HG02973 (cell line): ENCODE results near the gene PDLIM1.
"Not testable (repeated sequence)": the region's sequence is repeated elsewhere in the genome, so short reads cannot be mapped to it uniquely, and the experiment has no call there.

Experiments
- ATAC-seq: cut with Tn5 transposase; IDR thresholded peaks from one replicate; pipeline ENCODE4 v1.9.1; 2021; ENCODE audit warnings: moderate library complexity; ENCODE audit not compliant: unreplicated experiment

PDLIM1 gene

DNA sequence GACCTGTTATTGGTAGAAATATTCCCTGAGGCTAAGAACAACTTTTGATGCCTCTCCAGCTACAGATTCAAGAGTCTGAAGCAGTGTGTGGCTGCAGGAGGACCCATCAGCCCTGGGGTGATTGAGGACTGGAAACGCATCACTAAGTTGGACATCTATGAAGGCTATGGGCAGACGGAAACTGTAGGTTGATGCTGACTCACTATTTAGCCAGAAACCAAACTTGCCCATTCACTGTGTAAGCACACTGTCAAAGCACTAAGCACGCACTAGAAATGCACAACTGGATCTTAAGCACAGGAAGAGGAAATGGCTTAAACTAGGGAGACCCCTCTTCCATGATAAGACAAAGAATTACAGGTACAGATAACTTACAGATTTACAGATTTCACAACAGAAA lies 76.0 kb downstream of the PDLIM1 start:
- ATAC-seq = no peak

DNA sequence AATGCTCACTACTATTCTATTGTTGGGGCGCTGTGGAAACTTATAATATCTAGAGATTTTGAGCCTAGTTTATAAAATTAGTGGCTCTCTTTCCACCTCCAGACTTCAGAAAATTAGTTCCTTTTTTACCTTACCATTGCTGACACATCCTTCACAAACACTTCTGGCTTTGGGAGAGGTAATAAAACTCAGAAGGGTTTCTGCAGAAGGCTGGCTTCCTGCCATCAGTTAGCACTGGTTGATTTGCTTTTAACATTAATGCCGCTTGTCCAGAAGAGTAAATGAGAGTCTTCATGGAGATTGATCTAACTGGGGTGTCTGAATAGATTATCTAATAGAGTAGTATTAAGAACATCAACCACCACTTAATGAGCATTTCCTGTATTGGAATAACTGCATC lies 76.4 kb downstream of the PDLIM1 start:
- ATAC-seq = no peak

DNA sequence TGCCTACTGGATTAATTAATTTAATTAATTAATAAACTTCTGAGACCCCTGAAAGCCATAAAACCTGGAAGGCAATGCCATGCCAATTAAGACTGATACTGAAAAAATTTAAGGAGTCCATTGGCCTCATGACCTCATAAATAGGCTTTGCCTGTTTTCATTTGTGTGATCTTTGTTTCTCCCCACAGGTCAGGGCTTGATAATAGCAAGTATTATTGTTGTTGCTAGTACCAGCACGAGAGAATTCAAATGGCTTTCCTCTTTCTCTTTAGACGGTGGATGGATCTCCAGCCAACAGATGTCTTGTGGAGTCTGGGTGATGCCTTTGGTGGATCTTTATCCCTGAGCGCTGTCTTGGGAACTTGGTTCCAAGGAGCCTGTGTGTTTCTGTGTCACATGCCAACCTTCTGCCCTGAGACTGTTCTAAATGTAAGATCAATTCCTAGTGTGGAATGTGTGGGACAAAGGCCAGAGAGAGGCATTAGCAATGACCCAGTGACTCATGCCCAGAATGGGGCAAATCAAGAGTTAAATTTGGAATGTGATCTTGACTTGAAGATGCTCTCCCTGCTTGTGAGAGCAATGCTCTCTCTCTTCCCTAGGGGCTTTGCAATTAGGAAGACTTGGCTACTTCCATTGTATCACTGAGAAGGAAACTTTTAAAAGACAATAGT lies 79.1 kb downstream of the PDLIM1 start:
- ATAC-seq = no peak

DNA sequence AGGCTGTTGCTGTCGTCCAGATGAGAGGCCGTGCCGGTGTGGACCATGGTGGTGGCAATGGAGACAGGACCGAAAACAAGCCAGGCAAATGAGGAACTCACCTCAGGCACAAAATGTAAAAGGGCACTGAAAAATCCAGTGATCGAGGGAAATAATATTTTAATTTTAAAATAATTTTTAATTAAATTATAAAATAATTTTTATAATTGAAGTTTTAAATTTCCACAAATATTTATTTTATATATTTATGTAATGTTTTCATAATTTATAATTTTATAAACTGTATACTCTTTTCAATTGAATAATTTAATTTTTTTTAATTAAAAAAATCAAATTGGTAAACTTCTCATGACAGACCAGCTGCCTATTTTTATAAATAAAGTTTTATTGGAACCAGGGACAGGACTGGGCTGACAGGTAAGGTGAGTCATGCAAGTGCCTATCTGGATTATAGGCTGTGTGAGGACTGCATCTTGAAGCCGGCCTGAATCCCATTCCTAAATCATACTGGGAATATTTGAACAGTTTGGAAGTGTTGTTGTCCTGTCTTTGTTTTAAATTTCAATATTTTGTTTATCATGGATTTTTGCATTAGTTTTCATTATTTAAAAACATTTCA lies 81.2 kb downstream of the PDLIM1 start:
- no peak for ATAC-seq

DNA sequence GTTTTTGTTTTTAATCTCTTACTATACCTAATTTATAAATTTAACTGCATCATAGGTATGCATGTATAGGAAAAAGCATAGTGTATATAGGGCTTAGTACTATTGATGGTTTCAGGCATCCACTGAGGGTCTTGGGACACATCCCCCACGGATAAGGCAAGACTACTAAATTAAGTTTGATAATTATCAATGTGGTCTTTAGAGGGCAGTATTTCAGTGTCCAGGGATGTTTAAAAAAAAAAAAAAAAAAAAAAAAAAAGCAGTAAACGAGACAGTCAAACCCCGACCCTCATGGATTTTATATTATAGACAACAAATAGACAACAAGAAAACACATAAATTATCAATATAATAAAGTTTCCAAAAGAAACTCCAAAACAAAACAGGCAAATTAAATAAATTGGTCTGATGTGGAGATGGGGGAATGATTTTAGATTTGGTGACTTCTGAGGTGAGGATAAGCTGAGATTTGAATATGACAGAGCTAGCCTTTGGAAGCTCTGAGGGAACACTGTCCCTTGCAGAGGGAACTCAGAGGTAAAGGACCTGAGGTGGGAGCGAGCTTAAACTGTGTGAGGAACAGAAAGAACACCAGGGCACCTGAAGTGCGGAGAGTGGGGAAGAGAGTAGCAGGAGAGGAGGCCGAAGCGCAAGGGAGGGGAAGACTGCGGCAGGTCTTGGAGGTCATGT lies 82.0 kb downstream of the PDLIM1 start:
- ATAC-seq = no peak

DNA sequence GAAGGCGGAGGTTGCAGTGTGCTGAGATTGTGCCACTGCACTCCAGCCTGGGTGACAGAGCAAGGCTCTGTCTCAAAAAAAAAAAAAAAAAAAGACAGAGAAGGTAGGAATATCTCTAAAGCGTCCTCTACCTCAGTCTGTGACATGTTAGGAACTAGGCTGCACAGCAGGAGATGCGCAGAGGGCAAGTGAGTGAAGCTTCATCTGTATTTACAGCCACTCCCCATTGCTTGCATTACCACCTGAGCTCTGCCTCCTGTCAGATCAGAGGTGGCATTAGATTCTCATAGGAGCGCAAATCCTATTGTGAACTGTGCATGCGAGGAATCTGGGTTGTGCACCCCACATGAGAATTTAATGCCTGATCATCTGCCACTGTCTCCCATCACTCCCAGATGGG lies 87.9 kb downstream of the PDLIM1 start:
- not testable (repeated sequence) for ATAC-seq

DNA sequence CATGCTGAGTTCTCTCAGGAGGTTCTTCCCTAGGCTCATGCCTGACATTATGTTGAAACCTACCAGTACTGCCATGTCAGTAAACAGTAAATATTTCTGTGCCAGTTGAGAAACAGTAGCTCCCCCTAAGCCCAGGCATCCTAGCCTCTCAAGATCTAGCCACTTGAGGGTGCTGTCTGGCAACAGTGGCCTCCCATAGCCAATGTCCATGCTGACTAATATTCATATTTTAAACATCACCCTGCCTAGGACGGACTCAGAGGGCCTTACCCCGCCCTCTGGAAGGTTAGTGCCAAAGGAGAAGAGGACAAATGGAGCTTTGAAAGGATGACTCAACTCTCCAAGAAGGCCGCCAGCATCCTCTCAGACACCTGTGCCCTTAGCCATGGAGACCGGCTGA lies 89.1 kb downstream of the PDLIM1 start:
- ATAC-seq = no peak

DNA sequence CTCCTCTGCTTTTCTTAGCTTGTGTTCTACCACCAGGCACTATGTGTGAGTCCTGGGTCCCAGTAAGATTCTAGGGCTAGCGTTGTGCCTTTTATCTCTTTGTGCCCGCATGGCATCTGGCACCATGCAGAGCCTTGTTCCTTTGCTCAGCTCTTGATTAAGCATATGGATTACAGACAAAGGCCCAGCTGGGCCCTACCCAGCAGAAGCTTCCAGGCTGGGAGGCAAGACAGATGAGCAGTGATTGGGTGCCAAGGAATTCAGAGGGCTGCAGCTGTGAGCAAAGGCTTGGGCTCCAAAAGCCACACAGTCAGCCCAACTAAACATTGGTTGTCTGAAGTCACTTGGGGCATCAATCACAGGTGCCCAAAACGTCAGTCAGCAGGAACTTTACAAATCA lies 94.8 kb downstream of the PDLIM1 start:
- ATAC-seq = no peak

DNA sequence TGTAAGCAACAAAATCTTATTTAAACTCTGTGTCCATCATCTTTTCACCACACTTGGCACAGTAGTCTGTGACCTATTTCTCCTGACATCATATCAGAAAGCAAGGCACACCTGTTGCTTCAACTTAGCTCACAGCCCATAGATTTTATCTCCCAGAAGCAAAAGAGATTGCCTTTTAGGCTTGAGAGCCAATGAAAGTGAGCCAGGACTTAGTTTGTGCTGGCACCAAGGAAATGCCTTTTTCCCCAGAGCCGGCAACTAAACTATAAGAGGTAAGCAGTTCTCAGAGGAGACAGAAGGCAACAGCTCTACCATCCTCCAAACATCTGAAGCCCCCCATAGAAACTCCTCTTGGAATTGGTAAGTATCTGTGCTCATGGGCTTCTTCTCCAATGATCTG lies 96.9 kb downstream of the PDLIM1 start, which contains the start of gene ACSM6:
TSS of gene ACSM6 (plus strand) at position 295 of the 400 bp plus-strand sequence. CDS start 248 bp downstream, outside the sequence.
- no peak for ATAC-seq

DNA sequence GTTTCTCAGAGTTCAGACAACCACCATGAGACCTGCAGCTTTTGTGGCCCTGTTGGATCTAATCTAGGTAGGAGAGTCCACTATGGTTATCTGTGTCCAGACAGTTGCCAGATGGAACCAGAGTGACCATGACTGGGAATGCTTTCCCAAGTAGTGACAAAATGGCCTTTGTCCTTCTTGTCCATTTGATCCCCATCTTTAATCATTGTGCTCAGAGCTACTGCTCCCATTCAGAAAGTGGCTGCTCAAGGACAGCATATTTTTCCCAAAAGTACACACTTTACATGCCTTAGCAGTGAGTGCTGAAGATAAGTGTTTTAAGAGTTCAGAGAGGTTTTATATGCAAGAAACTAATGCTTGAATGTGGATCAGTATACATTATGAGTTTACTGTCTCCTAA lies 102.2 kb downstream of the PDLIM1 start:
- ATAC-seq = no peak

DNA sequence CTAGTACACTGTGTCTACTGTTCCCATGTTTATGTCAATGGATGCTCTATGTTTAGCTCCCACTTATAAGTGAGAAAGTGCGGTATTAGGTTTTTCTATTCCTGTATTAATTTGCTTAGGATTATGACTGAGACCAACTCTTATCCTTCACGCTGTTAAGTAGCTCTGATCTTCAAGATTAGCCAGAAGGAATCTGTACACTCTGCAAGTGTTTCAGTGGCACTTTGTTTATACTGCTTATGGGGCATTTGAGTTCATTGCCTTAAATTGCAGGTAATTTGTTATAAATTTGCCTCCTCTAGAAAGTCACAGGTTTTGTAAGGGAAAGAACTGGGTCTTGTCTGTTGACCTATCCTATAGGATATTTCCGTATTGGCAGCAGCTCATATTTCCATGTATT lies 103.2 kb downstream of the PDLIM1 start:
- no peak for ATAC-seq
